GM18520 (cell line): ENCODE results near the gene PAEP.
"Not testable (repeated sequence)": the region's sequence is repeated elsewhere in the genome, so short reads cannot be mapped to it uniquely, and the experiment has no call there.

Experiments used
- ATAC-seq: cut with Tn5 transposase; IDR thresholded peaks from one replicate; pipeline ENCODE4 v1.9.1; 2021; ENCODE audit not compliant: unreplicated experiment

Gene PAEP

GRCh38 chr9:135525241-135526088 lies 36.1 kb upstream of the PAEP start:
- ATAC-seq: no peak

GRCh38 chr9:135526089-135526729 lies 35.3 kb upstream of the PAEP start:
- ATAC-seq: no peak

GRCh38 chr9:135526730-135527571 lies 34.6 kb upstream of the PAEP start:
- no peak for ATAC-seq

GRCh38 chr9:135528842-135529435 lies 32.6 kb upstream of the PAEP start:
- not testable (repeated sequence) for ATAC-seq

- no peak for ATAC-seq
Observed at GRCh38 chr9:135530146-135530545, 31.4 kb upstream of the PAEP start.

GRCh38 chr9:135531096-135531495 lies 30.5 kb upstream of the PAEP start:
- no peak for ATAC-seq

GRCh38 chr9:135533113-135533512 lies 28.4 kb upstream of the PAEP start:
- ATAC-seq: no peak

GRCh38 chr9:135533674-135534073 lies 27.9 kb upstream of the PAEP start:
- no peak for ATAC-seq

- ATAC-seq: not testable (repeated sequence)
Observed at GRCh38 chr9:135534192-135534711, 27.3 kb upstream of the PAEP start.

- not testable (repeated sequence) for ATAC-seq
Observed at GRCh38 chr9:135534826-135535225, 26.7 kb upstream of the PAEP start.

GRCh38 chr9:135535631-135536030 lies 25.9 kb upstream of the PAEP start:
- ATAC-seq: not testable (repeated sequence)

GRCh38 chr9:135536216-135536615 lies 25.3 kb upstream of the PAEP start:
- no peak for ATAC-seq

GRCh38 chr9:135543262-135543894 lies 18.2 kb upstream of the PAEP start:
- ATAC-seq: not testable (repeated sequence)

- ATAC-seq: no peak
Observed at GRCh38 chr9:135544981-135545635, 16.4 kb upstream of the PAEP start.

- ATAC-seq: not testable (repeated sequence)
Observed at GRCh38 chr9:135545646-135546176, 15.8 kb upstream of the PAEP start, which contains the start of gene OBP2A. Gene OBP2A (plus strand): TSS chr9:135546126. CDS start chr9:135546181, 55 bp downstream.

GRCh38 chr9:135546792-135547617 lies 14.6 kb upstream of the PAEP start:
- not testable (repeated sequence) for ATAC-seq

GRCh38 chr9:135547756-135548736 lies 13.5 kb upstream of the PAEP start:
- no peak for ATAC-seq
